A549 (cell line): ENCODE data around the gene MTMR6.

ENCODE experiments used
- CHD2 ChIP-seq: fragments of 150-350 bp; IDR thresholded peaks from 2 replicates; pipeline ENCODE4 v1.6.1; 2014; ENCODE audit warnings: low read length; ENCODE audit not compliant: partially characterized antibody
- CTCF ChIP-seq: fragments of >200 bp; sonication (Bioruptor Twin); formaldehyde crosslinking; IDR thresholded peaks from 3 replicates; pipeline ENCODE4 v1.5.1; 2016
- JUN ChIP-seq, 2 experiments: fragments of >200 bp; sonication (Bioruptor Twin); formaldehyde crosslinking; IDR thresholded peaks; 2 replicates in 1 of 2; 3 replicates in 1 of 2; pipeline ENCODE4 v1.6.1; 2016 to 2017
- MAFK ChIP-seq: fragments of 450-650 bp; IDR thresholded peaks from 2 replicates; pipeline ENCODE4 v1.6.1; 2014; ENCODE audit not compliant: partially characterized antibody
- MAZ ChIP-seq: fragments of 150-350 bp; IDR thresholded peaks from 2 replicates; pipeline ENCODE4 v1.6.1; 2014; ENCODE audit warnings: antibody characterized with exemption, low read depth, low read length, borderline replicate concordance
- PHF8 ChIP-seq: fragments of 200-600 bp; sonication (generic); IDR thresholded peaks from 2 replicates; pipeline ENCODE4 v1.6.1; 2016; ENCODE audit warnings: low read depth, mild to moderate bottlenecking, antibody characterized with exemption, moderate library complexity, borderline replicate concordance
- POLR2A ChIP-seq: IDR thresholded peaks from 2 replicates; pipeline ENCODE4 v1.6.1; 2012; ENCODE audit warnings: mild to moderate bottlenecking, low read length
- SMC3 ChIP-seq: fragments of >200 bp; sonication (Bioruptor Twin); formaldehyde crosslinking; IDR thresholded peaks from 3 replicates; pipeline ENCODE4 v1.6.1; 2018; ENCODE audit warnings: inconsistent platforms

GRCh38 chr13:25222740-25223139 is 64.5 kb downstream of the MTMR6 start:
- no peak for TF ChIP-seq CTCF
- no peak for TF ChIP-seq MAFK
- no peak for TF ChIP-seq JUN (IDR thresholded peaks at IDR 0.05)
- no peak for TF ChIP-seq SMC3
- no peak for TF ChIP-seq CHD2
- TF ChIP-seq MAZ: no peak
- TF ChIP-seq POLR2A: no peak
- TF ChIP-seq PHF8: no peak
